Measurements from ENCODE around the gene GATA1. TPM values are rescaled to one million over a fixed set of nuclear protein-coding genes. Genes with fewer than 3 reads are reported as not detected.

Gene GATA1
- total RNA-seq (2022; extraction: Qiagen RNA extraction; ENCODE audit: low read depth) = not detected in 5 replicates

DNA sequence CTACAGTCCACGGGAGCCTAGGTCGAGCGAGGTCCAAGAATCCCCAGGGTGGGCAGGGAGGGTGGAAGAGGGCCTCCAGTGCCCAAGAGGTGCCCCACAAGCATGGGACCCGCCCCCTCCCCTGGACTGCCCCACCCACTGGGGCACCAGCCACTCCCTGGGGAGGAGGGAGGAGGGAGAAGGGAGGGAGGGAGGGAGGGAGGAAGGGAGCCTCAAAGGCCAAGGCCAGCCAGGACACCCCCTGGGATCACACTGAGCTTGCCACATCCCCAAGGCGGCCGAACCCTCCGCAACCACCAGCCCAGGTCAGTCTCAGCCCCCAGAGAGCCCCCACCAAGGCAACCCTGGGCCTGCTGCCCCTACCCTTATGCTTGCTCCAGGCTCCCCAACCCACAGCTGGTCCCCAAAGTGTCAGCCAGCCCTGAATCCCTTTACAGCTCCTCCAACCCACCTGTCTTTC, at the start of gene GATA1:
Gene GATA1 (plus strand): TSS at position 250 of the 460 bp plus-strand sequence. CDS start 4,520 bp downstream, outside the sequence.

DNA sequence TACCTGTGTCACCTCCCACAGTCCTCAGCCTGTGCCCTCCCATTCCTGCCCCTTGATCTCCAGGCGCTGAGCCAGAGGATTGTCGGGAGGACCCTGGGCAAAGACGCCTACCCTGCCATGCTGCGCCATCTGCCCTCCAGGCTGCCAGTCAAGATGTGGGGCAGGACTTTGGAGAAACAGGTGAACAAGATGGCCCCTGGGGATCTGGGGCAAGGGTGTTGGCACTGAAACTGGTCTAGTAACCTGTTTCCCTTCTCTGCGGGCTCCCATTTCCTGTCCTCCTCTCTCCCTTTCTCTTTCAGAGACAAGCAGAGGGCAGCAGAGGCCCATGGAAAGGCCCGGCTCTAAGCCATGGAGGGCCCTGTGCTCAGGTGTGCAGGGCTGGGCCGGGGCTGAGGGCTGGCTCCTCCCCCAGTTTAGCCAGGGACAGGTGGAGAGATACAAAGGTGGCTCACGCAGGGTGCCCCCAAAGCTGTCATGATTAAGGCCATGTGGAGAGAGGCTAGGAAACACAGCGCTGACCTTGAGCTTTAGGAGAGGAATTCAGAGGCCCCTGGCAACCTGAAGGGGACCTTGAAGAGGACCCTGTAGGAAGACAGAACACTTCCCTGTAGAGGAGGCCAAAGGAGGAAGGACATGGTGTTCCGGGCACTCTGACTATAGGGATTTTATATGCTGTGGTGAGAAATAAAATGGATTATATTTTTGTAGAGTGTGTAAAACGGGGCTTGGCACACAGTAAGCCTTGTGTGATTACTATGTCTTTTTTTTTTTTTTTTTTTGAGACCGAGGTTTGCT, 24.5 kb upstream of the GATA1 start, which contains the start of gene GLOD5:
Gene GLOD5 (plus strand): TSS at position 74 of the 798 bp plus-strand sequence. CDS start 44 bp downstream, at position 118.

DNA sequence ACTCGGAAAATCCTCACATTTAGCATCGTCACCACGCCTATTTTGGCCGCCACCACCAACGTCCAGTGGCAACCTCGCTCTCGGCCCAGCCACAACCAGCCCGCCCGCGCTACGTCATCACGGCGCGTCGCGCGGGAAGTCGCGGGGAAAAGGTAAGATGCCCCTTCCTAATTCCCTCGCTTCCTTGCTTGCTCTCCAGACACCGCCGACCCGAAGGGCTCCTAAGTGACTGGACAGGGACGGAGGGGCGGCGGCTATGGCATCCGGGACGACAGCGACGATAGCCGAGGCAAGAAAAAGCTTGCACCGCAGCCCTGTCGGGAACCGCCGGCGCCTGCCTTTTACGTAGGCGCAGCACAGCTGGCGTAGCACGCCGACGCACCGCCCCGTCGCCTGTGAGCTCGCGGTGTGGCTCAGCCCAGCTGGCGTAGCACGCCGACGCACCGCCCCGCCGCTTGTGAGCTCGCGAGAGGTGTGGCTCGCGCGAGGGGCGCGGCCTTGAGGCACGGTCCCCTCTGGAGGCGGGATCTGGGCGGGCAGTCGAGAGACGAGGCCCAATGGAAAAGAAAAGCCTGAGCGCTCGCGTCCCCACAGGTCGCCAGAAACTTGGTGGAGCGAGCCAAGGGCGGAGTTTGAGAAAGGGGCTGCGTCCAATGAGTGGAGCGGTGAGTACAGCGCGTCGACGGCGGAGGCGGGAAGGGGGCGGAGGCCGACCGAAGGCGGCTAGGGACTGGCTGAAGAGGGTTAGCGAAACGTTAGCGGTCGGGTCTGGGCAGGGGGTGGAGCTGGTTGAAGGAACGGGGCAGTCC, 15.1 kb downstream of the GATA1 start, which contains the start of gene HDAC6:
Gene HDAC6 (plus strand): TSS at position 788 of the 809 bp plus-strand sequence. CDS start 626 bp downstream, outside the sequence.

DNA sequence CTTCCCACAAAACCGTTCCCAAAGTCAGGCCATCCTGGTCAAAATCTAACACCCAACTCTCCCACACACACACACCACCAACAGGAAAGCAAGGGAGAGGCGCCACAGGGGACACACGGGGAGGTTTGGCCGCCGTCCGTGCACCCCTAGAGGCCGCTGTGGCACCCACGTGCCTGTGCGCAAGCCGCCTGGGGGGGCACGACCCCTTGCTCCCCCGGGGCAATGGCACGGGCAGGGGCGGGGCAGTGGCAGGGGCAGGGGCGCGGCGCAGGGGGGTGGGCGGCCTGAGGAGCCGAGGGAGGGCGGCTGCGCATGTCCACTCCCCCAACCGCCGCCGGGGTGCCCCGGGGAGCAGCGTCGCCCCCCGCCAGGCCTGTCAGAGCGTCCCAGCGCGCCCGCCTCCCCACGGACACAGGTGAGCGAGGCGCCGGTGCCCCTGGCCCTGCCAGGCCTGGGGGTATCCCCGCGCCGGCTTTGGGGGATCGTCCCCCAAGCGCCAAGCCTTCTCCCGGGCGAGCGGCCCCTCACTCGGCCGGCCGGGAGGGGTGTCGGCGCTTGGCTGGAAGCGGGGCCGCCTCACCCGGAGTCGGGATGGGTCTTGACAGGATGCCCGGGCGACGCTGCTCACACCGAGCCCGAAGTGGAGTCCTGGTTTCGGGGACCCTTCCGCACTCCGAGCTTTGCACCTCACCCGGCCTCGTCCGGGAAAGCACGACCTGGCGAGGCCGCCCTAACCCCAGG, 39.9 kb downstream of the GATA1 start, which contains the start of gene ERAS:
Gene ERAS (plus strand): TSS at position 379 of the 741 bp plus-strand sequence. CDS start 2,611 bp downstream, outside the sequence.

DNA sequence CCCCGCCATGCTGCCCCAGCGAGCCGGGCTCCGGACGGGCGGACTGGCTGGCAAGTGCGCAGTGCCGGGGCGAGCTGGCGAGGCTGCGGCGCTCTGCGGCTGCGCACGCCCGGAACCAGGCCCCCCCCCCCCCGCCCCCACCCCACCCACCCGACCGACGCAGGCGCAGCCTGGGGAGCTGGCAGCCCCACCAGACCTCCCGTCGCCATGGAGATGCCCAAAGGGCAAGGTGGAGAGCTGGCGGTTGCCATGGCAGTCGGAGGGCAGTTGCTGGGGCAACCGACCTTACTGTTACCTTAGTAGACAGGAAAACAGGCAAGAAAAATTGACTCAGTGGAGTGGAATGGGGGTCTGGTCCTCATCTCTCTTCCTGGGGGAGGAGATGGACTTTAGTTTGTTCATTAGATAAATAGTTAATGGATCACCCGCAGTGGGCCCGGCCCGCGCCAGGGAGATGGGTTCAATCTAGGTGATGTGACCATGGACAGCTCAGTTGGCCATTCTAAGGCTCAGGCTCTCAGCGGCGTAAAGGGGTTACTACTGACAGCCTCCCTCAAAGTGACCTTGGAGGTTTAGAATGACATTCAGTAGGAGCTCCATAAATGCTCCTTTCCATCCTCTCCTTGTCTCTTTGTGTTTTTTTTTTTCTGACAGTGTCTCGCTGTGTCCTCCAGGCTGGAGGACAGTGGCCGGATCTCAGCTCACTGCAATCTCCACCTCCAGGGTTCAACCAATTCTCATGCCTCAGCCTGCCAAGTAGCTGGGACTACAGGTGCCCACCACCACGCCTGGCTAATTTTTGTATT, 49.3 kb downstream of the GATA1 start, which contains the start of gene PCSK1N:
Gene PCSK1N (minus strand): TSS at position 87 of the 806 bp plus-strand sequence. CDS start 78 bp downstream, at position 9.

Other genes starting within 250 kb of the GATA1 start
- gene TBC1D25, start 246.9 kb upstream of the GATA1 start, total RNA-seq (2022; extraction: Qiagen RNA extraction; ENCODE audit: low read depth) = 10.6 to 11.8 TPM (median 10.7 TPM) in 5 replicates
- 293 to 598 TPM (median 332 TPM) in 5 replicates for gene RBM3, start 212.1 kb upstream of the GATA1 start, total RNA-seq (2022; extraction: Qiagen RNA extraction; ENCODE audit: low read depth)
- 60.5 to 73.7 TPM (median 65.5 TPM) in 5 replicates for gene WDR13, start 189.1 kb upstream of the GATA1 start, total RNA-seq (2022; extraction: Qiagen RNA extraction; ENCODE audit: low read depth)
- 0.09 to 0.39 TPM (median 0.18 TPM) in 5 replicates for gene WAS, start 102.8 kb upstream of the GATA1 start, total RNA-seq (2022; extraction: Qiagen RNA extraction; ENCODE audit: low read depth)
- 21.1 to 23.8 TPM (median 21.9 TPM) in 5 replicates for gene SUV39H1, start 89.9 kb upstream of the GATA1 start, total RNA-seq (2022; extraction: Qiagen RNA extraction; ENCODE audit: low read depth)
- not detected in 5 replicates for gene GLOD5, start 24.8 kb upstream of the GATA1 start, total RNA-seq (2022; extraction: Qiagen RNA extraction; ENCODE audit: low read depth)
- 25.5 to 31.5 TPM (median 30.2 TPM) in 5 replicates for gene HDAC6, start 15.5 kb downstream of the GATA1 start, total RNA-seq (2022; extraction: Qiagen RNA extraction; ENCODE audit: low read depth)
- gene ERAS, start 39.9 kb downstream of the GATA1 start, total RNA-seq (2022; extraction: Qiagen RNA extraction; ENCODE audit: low read depth) = 0.06 to 0.17 TPM (median 0.13 TPM) in 3 of 5 replicates, not detected in the others
- 12.5 to 45.5 TPM (median 39.5 TPM) in 5 replicates for gene PCSK1N, start 49.0 kb downstream of the GATA1 start, total RNA-seq (2022; extraction: Qiagen RNA extraction; ENCODE audit: low read depth)
- gene TIMM17B, start 111.2 kb downstream of the GATA1 start, total RNA-seq (2022; extraction: Qiagen RNA extraction; ENCODE audit: low read depth) = 84.7 to 110 TPM (median 97.3 TPM) in 5 replicates
- gene PQBP1, start 111.3 kb downstream of the GATA1 start, total RNA-seq (2022; extraction: Qiagen RNA extraction; ENCODE audit: low read depth) = 94.0 to 114 TPM (median 101 TPM) in 5 replicates
- gene SLC35A2, start 125.1 kb downstream of the GATA1 start, total RNA-seq (2022; extraction: Qiagen RNA extraction; ENCODE audit: low read depth) = 57.8 to 68.9 TPM (median 66.8 TPM) in 5 replicates
- 9.4 to 11.6 TPM (median 10.2 TPM) in 5 replicates for gene PIM2, start 132.4 kb downstream of the GATA1 start, total RNA-seq (2022; extraction: Qiagen RNA extraction; ENCODE audit: low read depth)
- gene OTUD5, start 171.0 kb downstream of the GATA1 start, total RNA-seq (2022; extraction: Qiagen RNA extraction; ENCODE audit: low read depth) = 56.9 to 67.2 TPM (median 63.1 TPM) in 5 replicates
- gene KCND1, start 185.3 kb downstream of the GATA1 start, total RNA-seq (2022; extraction: Qiagen RNA extraction; ENCODE audit: low read depth) = 1.2 to 1.6 TPM (median 1.3 TPM) in 5 replicates
- gene GRIPAP1, start 215.7 kb downstream of the GATA1 start, total RNA-seq (2022; extraction: Qiagen RNA extraction; ENCODE audit: low read depth) = 15.1 to 24.5 TPM (median 22.6 TPM) in 5 replicates